Measurements from ENCODE around the gene GALNT15. TPM values are rescaled to one million over a fixed set of nuclear protein-coding genes. Genes with fewer than 3 reads are reported as not detected.

GALNT15 gene
- total RNA-seq, 2 donors from 2014 or later = 0.30 TPM; not detected in 1

DNA sequence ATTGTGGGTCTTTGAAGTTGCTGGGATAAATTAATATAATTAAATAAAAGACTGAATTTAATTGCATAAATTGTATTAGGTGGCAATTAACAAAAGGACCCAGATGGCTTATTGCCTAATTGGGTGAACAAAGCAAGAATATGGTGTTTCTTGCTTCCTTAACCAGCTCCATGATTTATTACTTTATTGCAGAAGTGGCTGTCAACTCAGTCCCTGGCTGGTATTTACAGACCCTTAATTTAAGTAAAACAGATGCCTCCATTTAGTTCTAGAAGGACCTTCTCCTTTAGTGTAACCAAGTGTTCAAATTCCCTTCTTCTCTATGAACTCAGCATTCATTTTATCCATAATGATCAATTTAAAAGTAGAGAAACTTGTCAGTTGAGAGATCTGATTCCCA, 55.2 kb downstream of the GALNT15 start:
- ATAC-seq (replicated peaks in 1 of 2) (no peak), DNase-seq (no peak)
- H3K4me3 Mint-ChIP-seq = no peak overlapping the region
- no peaks in the 10 kb centered on the region for H3K27me3 Mint-ChIP-seq (ENCODE audit: low read depth)
- H3K36me3 Mint-ChIP-seq (ENCODE audit: insufficient read depth in 2 of 2) = no peaks in the 10 kb centered on the region
- H3K9me3 Mint-ChIP-seq = peaks cover 2 to 3% of the 10 kb centered on the region in 2 donors
- no peaks in the 10 kb centered on the region for H3K4me1 Mint-ChIP-seq (ENCODE audit: low read depth)
- H3K27ac Mint-ChIP-seq = no peak overlapping the region

DNA sequence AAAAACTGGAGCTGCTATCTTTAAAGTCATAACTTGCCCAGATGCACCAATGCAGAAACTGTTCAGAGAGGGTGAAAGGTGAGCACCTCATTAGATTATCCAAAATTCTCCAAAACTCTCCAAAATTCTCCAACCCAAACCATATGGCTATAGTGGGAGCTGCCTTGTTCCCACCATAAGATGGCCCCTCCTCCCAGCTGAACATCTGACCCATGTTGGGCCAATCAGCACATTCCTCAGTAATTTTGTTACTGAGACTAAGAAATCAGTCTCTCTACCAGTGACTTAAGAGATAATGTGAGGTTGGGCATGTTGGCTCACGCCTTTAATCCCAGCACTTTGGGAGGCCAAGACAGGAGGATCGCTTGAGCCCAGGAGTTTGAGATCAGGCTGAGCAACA, 57.5 kb downstream of the GALNT15 start:
- Mint-ChIP-seq H3K27me3 (ENCODE audit: low read depth) (no peaks in the 10 kb centered on the region), H3K36me3 (ENCODE audit: insufficient read depth in 2 of 2) (no peaks in the 10 kb centered on the region), H3K4me3 (no peak overlapping the region), H3K4me1 (ENCODE audit: low read depth) (no peaks in the 10 kb centered on the region), H3K27ac (no peak overlapping the region), H3K9me3 (peaks cover 0 to 1% of the 10 kb centered on the region in 2 donors)
- ATAC-seq (replicated peaks in 1 of 2) (no peak), DNase-seq (no peak)

- DNase-seq = no peak
- Mint-ChIP-seq H3K4me1 (ENCODE audit: low read depth) (no peaks in the 10 kb centered on the region), H3K27ac (peak overlapping the region; percentile 26), H3K36me3 (ENCODE audit: insufficient read depth in 2 of 2) (no peaks in the 10 kb centered on the region), H3K27me3 (ENCODE audit: low read depth) (no peaks in the 10 kb centered on the region), H3K4me3 (no peak overlapping the region), H3K9me3 (peaks cover 0 to 1% of the 10 kb centered on the region in 2 donors)
- ATAC-seq (replicated peaks in 1 of 2) = no peak
These were observed 59.3 kb downstream of the GALNT15 start for GRCh38 chr3:16233806-16234205.

DNA sequence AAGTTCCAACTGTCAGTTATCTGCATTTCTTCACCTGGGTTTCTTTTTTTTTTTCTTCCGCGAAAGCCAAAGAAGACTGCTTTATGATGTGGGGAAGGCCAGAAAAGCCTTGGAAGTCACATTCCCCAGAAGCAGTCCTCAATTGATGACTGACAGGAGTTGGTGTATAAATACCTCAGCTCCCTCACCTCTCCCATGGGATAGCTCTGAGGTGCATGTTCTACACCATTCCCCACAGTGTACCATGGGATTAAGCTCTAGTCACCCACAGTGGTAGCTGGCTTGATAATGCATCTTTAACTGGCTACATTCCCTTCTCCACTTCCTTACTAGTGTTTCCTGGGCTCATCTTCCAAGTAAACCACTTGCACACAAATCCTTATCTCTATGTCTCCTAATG, 59.8 kb downstream of the GALNT15 start:
- Mint-ChIP-seq H3K9me3 (peaks cover 0 to 1% of the 10 kb centered on the region in 2 donors), H3K27me3 (ENCODE audit: low read depth) (no peaks in the 10 kb centered on the region), H3K27ac (no peak overlapping the region), H3K36me3 (ENCODE audit: insufficient read depth in 2 of 2) (no peaks in the 10 kb centered on the region), H3K4me3 (no peak overlapping the region), H3K4me1 (ENCODE audit: low read depth) (no peaks in the 10 kb centered on the region)
- DNase-seq = no peak
- ATAC-seq (replicated peaks in 1 of 2) = no peak

GRCh38 chr3:16236030-16236639, 61.7 kb downstream of the GALNT15 start:
- no peak overlapping the region for H3K4me3 Mint-ChIP-seq
- H3K4me1 Mint-ChIP-seq (ENCODE audit: low read depth) = peaks cover 12% of the 10 kb centered on the region
- no peak overlapping the region for H3K27ac Mint-ChIP-seq
- H3K36me3 Mint-ChIP-seq (ENCODE audit: insufficient read depth in 2 of 2) = no peaks in the 10 kb centered on the region
- peaks cover 0 to 1% of the 10 kb centered on the region in 2 donors for H3K9me3 Mint-ChIP-seq
- DNase-seq (no peak), ATAC-seq (replicated peaks in 1 of 2) (no peak)
- no peaks in the 10 kb centered on the region for H3K27me3 Mint-ChIP-seq (ENCODE audit: low read depth)

DNA sequence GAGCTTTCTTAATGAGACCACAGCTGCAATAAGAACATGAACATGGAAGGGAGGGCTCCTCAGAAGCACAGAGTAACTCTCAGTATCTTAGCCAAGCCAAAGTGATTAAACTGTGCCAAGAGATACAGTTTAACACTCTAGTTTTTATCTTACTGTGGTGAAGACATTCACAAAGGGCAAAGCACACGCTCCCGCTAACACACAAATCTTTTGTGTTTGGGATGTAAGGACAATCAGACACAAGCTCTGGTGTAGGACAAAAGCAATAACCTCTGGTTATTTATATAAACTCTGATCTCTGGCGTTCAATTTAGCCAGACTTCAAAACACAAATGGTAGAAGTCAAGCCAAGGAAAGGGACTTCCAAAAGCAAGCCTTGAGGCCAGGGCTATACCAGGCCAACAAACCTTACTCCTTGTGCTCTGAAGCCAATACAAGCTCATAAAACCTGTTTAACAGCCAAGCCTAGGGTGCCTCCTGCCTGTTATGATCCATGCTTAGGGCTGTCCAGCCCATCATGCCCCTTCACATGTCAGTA, 62.4 kb downstream of the GALNT15 start:
- Mint-ChIP-seq H3K4me1 (ENCODE audit: low read depth) (peaks cover 12% of the 10 kb centered on the region), H3K9me3 (peaks cover 0 to 1% of the 10 kb centered on the region in 2 donors), H3K27ac (no peak overlapping the region), H3K27me3 (ENCODE audit: low read depth) (no peaks in the 10 kb centered on the region), H3K4me3 (no peak overlapping the region), H3K36me3 (ENCODE audit: insufficient read depth in 2 of 2) (no peaks in the 10 kb centered on the region)
- no peak for ATAC-seq (replicated peaks in 1 of 2)
- no peak for DNase-seq

DNA sequence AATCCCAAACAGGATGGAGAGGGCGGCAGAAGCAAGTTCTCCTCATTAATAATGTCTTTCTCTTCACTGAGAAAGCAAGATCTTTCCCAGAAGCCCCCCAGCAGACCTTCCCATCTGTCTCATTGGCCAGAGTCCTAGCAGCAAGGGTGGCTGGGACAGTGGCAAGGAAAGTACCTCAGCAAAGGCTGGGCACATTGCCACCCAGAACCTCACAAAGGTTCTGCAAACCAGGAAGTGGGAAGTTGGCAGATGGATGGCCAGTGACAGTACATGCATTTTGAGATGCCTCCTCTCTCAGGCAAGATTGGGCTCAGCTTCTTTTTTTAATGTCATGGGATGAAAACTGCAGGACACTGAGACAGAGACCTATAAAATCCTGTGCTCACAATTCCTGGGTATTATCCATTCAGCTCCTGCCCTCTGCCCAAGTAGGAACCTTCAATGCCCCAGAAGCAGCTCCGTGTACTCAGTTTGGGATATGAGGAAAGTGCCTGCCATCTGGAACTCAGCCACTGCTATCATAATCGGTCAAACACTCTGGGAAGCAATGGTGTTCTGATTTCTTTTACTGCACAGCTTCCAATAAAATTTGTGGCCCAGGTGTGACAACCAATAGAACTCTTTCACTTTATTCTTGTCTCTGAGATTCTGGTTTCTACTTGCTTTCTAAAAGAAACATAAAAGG, 64.7 kb downstream of the GALNT15 start:
- peaks cover 17% of the 10 kb centered on the region for H3K4me1 Mint-ChIP-seq (ENCODE audit: low read depth)
- no peaks in the 10 kb centered on the region for H3K27me3 Mint-ChIP-seq (ENCODE audit: low read depth)
- no peaks in the 10 kb centered on the region for H3K36me3 Mint-ChIP-seq (ENCODE audit: insufficient read depth in 2 of 2)
- no peak overlapping the region for H3K4me3 Mint-ChIP-seq
- DNase-seq (no peak), ATAC-seq (replicated peaks in 1 of 2) (no peak)
- H3K9me3 Mint-ChIP-seq = peaks cover 0 to 1% of the 10 kb centered on the region in 2 donors
- no peak overlapping the region for H3K27ac Mint-ChIP-seq

GRCh38 chr3:16239780-16240179, 65.3 kb downstream of the GALNT15 start:
- Mint-ChIP-seq H3K36me3 (ENCODE audit: insufficient read depth in 2 of 2) (no peaks in the 10 kb centered on the region), H3K4me1 (ENCODE audit: low read depth) (peaks cover 18% of the 10 kb centered on the region), H3K27me3 (ENCODE audit: low read depth) (no peaks in the 10 kb centered on the region), H3K27ac (no peak overlapping the region), H3K4me3 (no peak overlapping the region), H3K9me3 (no peaks in the 10 kb centered on the region)
- ATAC-seq (replicated peaks in 1 of 2) (no peak), DNase-seq (no peak)

- Mint-ChIP-seq H3K4me1 (ENCODE audit: low read depth) (peaks cover 18% of the 10 kb centered on the region), H3K36me3 (ENCODE audit: insufficient read depth in 2 of 2) (no peaks in the 10 kb centered on the region), H3K9me3 (no peaks in the 10 kb centered on the region), H3K27ac (no peak overlapping the region), H3K27me3 (ENCODE audit: low read depth) (no peaks in the 10 kb centered on the region), H3K4me3 (no peak overlapping the region)
- DNase-seq (no peak), ATAC-seq (replicated peaks in 1 of 2) (peak; percentile 37 to 58)
These were observed 65.9 kb downstream of the GALNT15 start for GRCh38 chr3:16240229-16241023.

GRCh38 chr3:16241225-16241624, 66.7 kb downstream of the GALNT15 start:
- Mint-ChIP-seq H3K36me3 (ENCODE audit: insufficient read depth in 2 of 2) (no peaks in the 10 kb centered on the region), H3K27ac (no peak overlapping the region), H3K27me3 (ENCODE audit: low read depth) (no peaks in the 10 kb centered on the region), H3K4me1 (ENCODE audit: low read depth) (peaks cover 18% of the 10 kb centered on the region), H3K4me3 (no peak overlapping the region), H3K9me3 (no peaks in the 10 kb centered on the region)
- DNase-seq = no peak
- ATAC-seq (replicated peaks in 1 of 2) = no peak

- Mint-ChIP-seq H3K36me3 (ENCODE audit: insufficient read depth in 2 of 2) (no peaks in the 10 kb centered on the region), H3K4me1 (ENCODE audit: low read depth) (peaks cover 18% of the 10 kb centered on the region), H3K27me3 (ENCODE audit: low read depth) (no peaks in the 10 kb centered on the region), H3K9me3 (no peaks in the 10 kb centered on the region), H3K4me3 (no peak overlapping the region), H3K27ac (no peak overlapping the region)
- no peak for ATAC-seq (replicated peaks in 1 of 2)
- DNase-seq = no peak
These were observed 67.7 kb downstream of the GALNT15 start for GRCh38 chr3:16242177-16242576.

GRCh38 chr3:16243706-16244490, 69.4 kb downstream of the GALNT15 start:
- no peak overlapping the region for H3K4me3 Mint-ChIP-seq
- H3K27me3 Mint-ChIP-seq (ENCODE audit: low read depth) = no peaks in the 10 kb centered on the region
- no peaks in the 10 kb centered on the region for H3K9me3 Mint-ChIP-seq
- DNase-seq = no peak
- no peaks in the 10 kb centered on the region for H3K36me3 Mint-ChIP-seq (ENCODE audit: insufficient read depth in 2 of 2)
- peaks cover 26% of the 10 kb centered on the region for H3K4me1 Mint-ChIP-seq (ENCODE audit: low read depth)
- ATAC-seq (replicated peaks in 1 of 2) = peak; percentile 39 to 42
- peak overlapping the region; percentile 3 for H3K27ac Mint-ChIP-seq
